IMR-90 (cell line): Measurements from ENCODE around the gene USP31. TPM values are rescaled to one million over a fixed set of nuclear protein-coding genes. Genes with fewer than 3 reads are reported as not detected.

Source experiments
- ATAC-seq: fragments of 200-7000 bp; cut with Tn5 transposase; 2 replicates; pipeline ENCODE4 v1.9.1; 2020; ENCODE audit warnings: low read depth, mild to moderate bottlenecking, moderate library complexity
- BruUV-seq: library from RNA; stranded (reverse); fragments of 400-500 nt; replicated peaks from 2 replicates; lab custom pipeline; 2021; lab: Mats Ljungman, UMichigan
- CTCF ChIA-PET: fragments of 300-600 bp; formaldehyde crosslinking; extraction: SDS; loops from one replicate; lab custom pipeline; 2021; ENCODE audit warnings: antibody characterized with exemption; lab: Yijun Ruan, JAX
- POLR2A ChIA-PET: fragments of 300-600 bp; sonication (Branson Sonifier 250); formaldehyde crosslinking; loops from one replicate; lab custom pipeline; 2022; ENCODE audit warnings: antibody characterized with exemption; ENCODE audit not compliant: unreplicated experiment; lab: Charles Lee
- DNase-seq: peaks from one replicate; pipeline ENCODE4 v3.0.0; 2013
- H2AFZ ChIP-seq: replicated peaks from 2 replicates; pipeline ENCODE3; 2013; ENCODE audit warnings: low read length, mild to moderate bottlenecking; ENCODE audit not compliant: poor library complexity
- H2AK5ac ChIP-seq: 2 replicates; pipeline ENCODE4 v1.6.1; 2013; ENCODE audit warnings: low read depth, low read length, inconsistent platforms
- H2AK9ac ChIP-seq: replicated peaks from 2 replicates; pipeline ENCODE3; 2013; ENCODE audit warnings: mild to moderate bottlenecking, low read depth, low read length, moderate library complexity; ENCODE audit not compliant: poor library complexity
- H2BK120ac ChIP-seq: 2 replicates; pipeline ENCODE4 v1.6.1; 2013; ENCODE audit warnings: low read depth, low read length, inconsistent platforms
- H2BK15ac ChIP-seq: 3 replicates; pipeline ENCODE4 v1.6.1; 2013; ENCODE audit warnings: low read depth, low read length, inconsistent platforms
- H2BK20ac ChIP-seq: 2 replicates; pipeline ENCODE4 v1.6.1; 2013; ENCODE audit warnings: low read depth, mild to moderate bottlenecking, inconsistent platforms, low read length, moderate library complexity
- H2BK5ac ChIP-seq: 2 replicates; pipeline ENCODE4 v1.6.1; 2013; ENCODE audit warnings: mild to moderate bottlenecking, low read depth, low read length, inconsistent platforms; ENCODE audit not compliant: poor library complexity, severe bottlenecking
- H3K14ac ChIP-seq: replicated peaks from 2 replicates; pipeline ENCODE4 v1.6.1; 2013; ENCODE audit warnings: low read depth, low read length, inconsistent platforms
- H3K18ac ChIP-seq: 2 replicates; pipeline ENCODE4 v1.6.1; 2013; ENCODE audit warnings: low read depth, low read length, control low read depth
- H3K23ac ChIP-seq: 2 replicates; pipeline ENCODE4 v1.6.1; 2013; ENCODE audit warnings: low read depth, low read length, inconsistent platforms
- H3K27ac ChIP-seq: 2 replicates; pipeline ENCODE4 v1.5.1; 2013; ENCODE audit warnings: mild to moderate bottlenecking, control low read depth, low read length; ENCODE audit not compliant: insufficient read depth
- H3K27me3 ChIP-seq: 2 replicates; pipeline ENCODE4 v1.6.1; 2013; ENCODE audit warnings: low read length; ENCODE audit not compliant: control insufficient read depth, insufficient read depth
- H3K36me3 ChIP-seq: 2 replicates; pipeline ENCODE4 v1.6.1; 2013; ENCODE audit warnings: low read length, mixed read lengths; ENCODE audit not compliant: control insufficient read depth, insufficient read depth
- H3K4ac ChIP-seq: 2 replicates; pipeline ENCODE4 v1.6.1; 2013; ENCODE audit warnings: low read depth, low read length, inconsistent platforms
- H3K4me1 ChIP-seq: 2 replicates; pipeline ENCODE4 v1.6.1; 2013; ENCODE audit warnings: low read length, mixed read lengths; ENCODE audit not compliant: control insufficient read depth, insufficient read depth
- H3K4me2 ChIP-seq: 2 replicates; pipeline ENCODE4 v1.6.1; 2013; ENCODE audit warnings: low read depth, mild to moderate bottlenecking, control low read depth, low read length, moderate library complexity
- H3K4me3 ChIP-seq: 2 replicates; pipeline ENCODE4 v1.5.1; 2013; ENCODE audit warnings: low read depth, mild to moderate bottlenecking, control low read depth, low read length, moderate library complexity; ENCODE audit not compliant: insufficient read depth
- H3K56ac ChIP-seq: 2 replicates; pipeline ENCODE4 v1.6.1; 2013; ENCODE audit warnings: low read length, inconsistent platforms; ENCODE audit not compliant: insufficient read depth; ENCODE audit errors: extremely low read depth
- H3K79me1 ChIP-seq, 2 experiments: 2 replicates each; pipeline ENCODE4 v1.6.1; 2013; ENCODE audit warnings: low read length in 2 of 2, inconsistent platforms in 1 of 2, low read depth in 1 of 2
- H3K9ac ChIP-seq: 2 replicates; pipeline ENCODE4 v1.6.1; 2013; ENCODE audit warnings: low read depth, low read length, control low read depth
- H3K9me1 ChIP-seq: 2 replicates; pipeline ENCODE4 v1.6.1; 2013; ENCODE audit warnings: low read length, inconsistent platforms; ENCODE audit not compliant: insufficient read depth
- H3K9me3 ChIP-seq: 2 replicates; pipeline ENCODE4 v1.6.1; 2013; ENCODE audit warnings: low read length; ENCODE audit not compliant: control insufficient read depth, insufficient read depth
- H4K20me1 ChIP-seq: 2 replicates; pipeline ENCODE4 v1.6.1; 2013; ENCODE audit warnings: low read length, inconsistent platforms; ENCODE audit not compliant: insufficient read depth
- H4K5ac ChIP-seq: 2 replicates; pipeline ENCODE4 v1.6.1; 2013; ENCODE audit warnings: mild to moderate bottlenecking, low read depth, low read length, control low read depth
- H4K8ac ChIP-seq, 2 experiments: 2 replicates each; pipeline ENCODE4 v1.6.1; 2013; ENCODE audit warnings: low read depth in 2 of 2, low read length in 2 of 2, control low read depth in 1 of 2, inconsistent platforms in 1 of 2
- H4K91ac ChIP-seq: 2 replicates; pipeline ENCODE4 v1.6.1; 2013; ENCODE audit warnings: low read depth, low read length, inconsistent platforms; ENCODE audit not compliant: insufficient read depth
- BHLHE40 ChIP-seq: fragments of 150-350 bp; IDR thresholded peaks from 2 replicates; pipeline ENCODE4 v1.6.1; 2016; ENCODE audit warnings: mild to moderate bottlenecking, low read depth, low read length
- CEBPB ChIP-seq: IDR thresholded peaks from 2 replicates; pipeline ENCODE4 v1.6.1; 2012; ENCODE audit warnings: low read depth, low read length, improper control_type of control experiment
- CHD1 ChIP-seq: IDR thresholded peaks from 2 replicates; pipeline ENCODE4 v1.6.1; 2012; ENCODE audit warnings: low read depth, low read length, improper control_type of control experiment
- FOS ChIP-seq: fragments of 150-350 bp; IDR thresholded peaks from 2 replicates; pipeline ENCODE4 v1.6.1; 2016; ENCODE audit warnings: low read depth, low read length
- MAZ ChIP-seq: IDR thresholded peaks from 2 replicates; pipeline ENCODE4 v1.6.1; 2012; ENCODE audit warnings: low read depth, mild to moderate bottlenecking, low read length, improper control_type of control experiment, moderate library complexity, borderline replicate concordance
- MXI1 ChIP-seq: IDR thresholded peaks from 2 replicates; pipeline ENCODE4 v1.6.1; 2012; ENCODE audit warnings: low read depth, mild to moderate bottlenecking, low read length, moderate library complexity, borderline replicate concordance
- NFE2L2 ChIP-seq: fragments of 150-350 bp; IDR thresholded peaks from 2 replicates; pipeline ENCODE4 v1.6.1; 2016; ENCODE audit warnings: low read depth, mild to moderate bottlenecking, low read length
- SMC3 ChIP-seq: fragments of 150-350 bp; IDR thresholded peaks from 2 replicates; pipeline ENCODE4 v1.6.1; 2016; ENCODE audit warnings: low read depth, mild to moderate bottlenecking, antibody characterized with exemption, low read length, moderate library complexity
- WGBS, 2 experiments: methylation state at CpG; one replicate each; pipeline versions ENCODE4 v1.1.5 to v1.1.7; 2013; ENCODE audit warnings: missing lambda C conversion rate in 2 of 2; ENCODE audit not compliant: insufficient read length in 1 of 2; ENCODE audit errors: extremely low coverage in 2 of 2; 5-methylcytosine and 5-hydroxymethylcytosine counted together
- dilution Hi-C: fragments of 300-500 bp; cut with HindIII; formaldehyde crosslinking; loops from one replicate; pipeline ENCODE4 v1.14.3; 2018; ENCODE audit warnings: low sequenced_read_pairs; ENCODE audit not compliant: unreplicated experiment
- in situ Hi-C: fragments of 300-500 bp; cut with MboI; formaldehyde crosslinking; loops from 3 replicates; pipeline ENCODE4 v1.14.3; 2019; ENCODE audit warnings: low sequenced_read_pairs, inconsistent platforms, mixed read lengths
- intact Hi-C: fragments of 100-400 bp; cut with micrococcal nuclease; formaldehyde crosslinking; loops from 2 replicates; pipeline ENCODE4 v1.10.0; 2022
- polyA plus RNA-seq, 3 experiments: library from polyadenylated mRNA; depleted of rRNA; stranded (reverse); fragments of >200 nt; gene quantifications; 2 replicates each; pipeline ENCODE4 v1.2.3, GENCODE V29; 2012; ENCODE audit warnings: low replicate concordance in 1 of 3
- total RNA-seq: library from RNA; depleted of rRNA; stranded (reverse); fragments of >200 nt; gene quantifications from 2 replicates; pipeline ENCODE4 v1.2.3, GENCODE V29; 2012

USP31 gene
- total and polyA plus RNA-seq, 2 of the 4 experiments (the other 2 are of a cell fraction): 2.9 to 3.4 TPM

GRCh38 chr16:23140107-23140506, 9.1 kb downstream of the USP31 start:
- Histone ChIP-seq H3K9me1 (peaks cover 4% of the 10 kb centered on the region), H3K23ac (no peak overlapping the region), H2AFZ (no peak overlapping the region), H4K8ac (no peak overlapping the region), H4K91ac (no peak overlapping the region), H3K4me1 (peaks cover 3% of the 10 kb centered on the region; the same call in 1 of the 2 replicates), H3K4me3 (no peak overlapping the region), H2BK20ac (no peak overlapping the region), H2AK9ac (no peak overlapping the region), H3K27ac (no peak overlapping the region), H3K36me3 (no peaks in the 10 kb centered on the region), H2BK5ac (no peak overlapping the region), H2BK15ac (no peak overlapping the region), H4K5ac (no peak overlapping the region), H3K14ac (no peak overlapping the region), H3K18ac (no peak overlapping the region), H3K9me3 (peaks cover 4% of the 10 kb centered on the region; the same call in 1 of the 2 replicates), H2BK120ac (no peak overlapping the region), H3K79me1 (peaks cover 34 to 50% of the 10 kb centered on the region in 2 experiments), H3K56ac (no peak overlapping the region), H4K20me1 (peaks cover 27% of the 10 kb centered on the region), H3K4me2 (no peak overlapping the region), H2AK5ac (no peak overlapping the region), H3K4ac (no peak overlapping the region), H3K27me3 (no peaks in the 10 kb centered on the region), H3K9ac (no peak overlapping the region)
- no peak for TF ChIP-seq MXI1
- no peak for TF ChIP-seq SMC3
- no peak for TF ChIP-seq MAZ
- TF ChIP-seq BHLHE40: no peak
- no peak for TF ChIP-seq NFE2L2
- no peak for TF ChIP-seq FOS
- TF ChIP-seq CEBPB: no peak
- TF ChIP-seq CHD1: no peak
- in situ Hi-C loops (no loop called here), dilution Hi-C loops (no loop called here), intact Hi-C loops (no loop called here)
- POLR2A ChIA-PET: no interaction called here
- WGBS, 2 experiments: no CpG with 5 or more reads among the region's 2 CpGs
- no TSS peak for BruUV-seq
- DNase-seq (no peak), ATAC-seq (no peak)
- CTCF ChIA-PET: no interaction called here
